ENCODE results near the gene DPM2.

- TF ChIP-seq POLR2A (IDR thresholded peaks at IDR 0.05; ENCODE audit: extremely low read depth, insufficient read length) (no peak), MYC (IDR thresholded peaks at IDR 0.05; ENCODE audit: low read depth, low read length) (no peak)
- TF ChIP-seq, protein P1, sequence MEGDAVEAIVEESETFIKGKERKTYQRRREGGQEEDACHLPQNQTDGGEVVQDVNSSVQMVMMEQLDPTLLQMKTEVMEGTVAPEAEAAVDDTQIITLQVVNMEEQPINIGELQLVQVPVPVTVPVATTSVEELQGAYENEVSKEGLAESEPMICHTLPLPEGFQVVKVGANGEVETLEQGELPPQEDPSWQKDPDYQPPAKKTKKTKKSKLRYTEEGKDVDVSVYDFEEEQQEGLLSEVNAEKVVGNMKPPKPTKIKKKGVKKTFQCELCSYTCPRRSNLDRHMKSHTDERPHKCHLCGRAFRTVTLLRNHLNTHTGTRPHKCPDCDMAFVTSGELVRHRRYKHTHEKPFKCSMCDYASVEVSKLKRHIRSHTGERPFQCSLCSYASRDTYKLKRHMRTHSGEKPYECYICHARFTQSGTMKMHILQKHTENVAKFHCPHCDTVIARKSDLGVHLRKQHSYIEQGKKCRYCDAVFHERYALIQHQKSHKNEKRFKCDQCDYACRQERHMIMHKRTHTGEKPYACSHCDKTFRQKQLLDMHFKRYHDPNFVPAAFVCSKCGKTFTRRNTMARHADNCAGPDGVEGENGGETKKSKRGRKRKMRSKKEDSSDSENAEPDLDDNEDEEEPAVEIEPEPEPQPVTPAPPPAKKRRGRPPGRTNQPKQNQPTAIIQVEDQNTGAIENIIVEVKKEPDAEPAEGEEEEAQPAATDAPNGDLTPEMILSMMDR (IDR thresholded peaks at IDR 0.05; ENCODE audit: low read depth, low read length): peak; percentile 84
- TF ChIP-seq, protein P2, sequence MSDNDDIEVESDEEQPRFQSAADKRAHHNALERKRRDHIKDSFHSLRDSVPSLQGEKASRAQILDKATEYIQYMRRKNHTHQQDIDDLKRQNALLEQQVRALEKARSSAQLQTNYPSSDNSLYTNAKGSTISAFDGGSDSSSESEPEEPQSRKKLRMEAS (IDR thresholded peaks at IDR 0.05; ENCODE audit: low read depth, low read length): peak; percentile 32; the same call in 1 of the 2 replicates
Observed at GRCh38 chr9:127943731-127944144, 6.1 kb upstream of the DPM2 start.

All from NB4 (cell line).